Right cardiac atrium (tissue), 5 donors: ENCODE results near the gene MYO1F. TPM values are rescaled to one million over a fixed set of nuclear protein-coding genes. Genes with fewer than 3 reads are reported as not detected.

Source experiments
- ATAC-seq, 2 donors: fragments of 200-7000 bp; cut with Tn5 transposase; one replicate each; pipeline versions ENCODE4 v1.8.0 to v1.9.1; 2020; ENCODE audit warnings: moderate library complexity in 2 of 2, mild to moderate bottlenecking in 1 of 2
- DNase-seq, 3 donors: peaks; one replicate each; pipeline ENCODE4 v3.0.0-alpha.2; 2020
- H3K27ac ChIP-seq: one replicate; pipeline ENCODE4 v1.5.1; 2013; ENCODE audit warnings: mild to moderate bottlenecking, low read length, control low read depth, moderate library complexity
- H3K27me3 ChIP-seq: one replicate; pipeline ENCODE4 v1.6.1; 2013; ENCODE audit not compliant: control insufficient read depth, insufficient read depth
- H3K4me1 ChIP-seq: one replicate; pipeline ENCODE4 v1.6.1; 2013; ENCODE audit warnings: low read length; ENCODE audit not compliant: control insufficient read depth, insufficient read depth
- H3K4me3 ChIP-seq: one replicate; pipeline ENCODE4 v1.5.1; 2013; ENCODE audit warnings: low read length, control low read depth
- H3K9me3 ChIP-seq: one replicate; pipeline ENCODE4 v1.6.1; 2013; ENCODE audit warnings: low read length; ENCODE audit not compliant: control insufficient read depth
- WGBS: extraction: QIAGEN DNeasy Blood & Tissue Kit; methylation state at CpG from one replicate; pipeline ENCODE4 v1.1.7; 2013; 5-methylcytosine and 5-hydroxymethylcytosine counted together
- intact Hi-C, 4 donors: fragments of 100-400 bp; cut with DNase I; formaldehyde crosslinking; loops; one replicate each; pipeline versions ENCODE4 v1.11.0 to v1.14.0; 2022 to 2023
- polyA plus RNA-seq: library from polyadenylated mRNA; stranded (reverse); fragments of 200-250 nt; gene quantifications from one replicate; pipeline ENCODE4 v1.2.3, GENCODE V29; 2013
- total RNA-seq, 4 donors: library from RNA; stranded (reverse); fragmentation: NEBNext Ultra II Directional; extraction: Animal tissue kit (Norgen Biotek cat#: 25700); gene quantifications; one replicate each; pipeline ENCODE4 v1.2.1, GENCODE V29; 2021
- donor health status: healthy with polysubstance abuse.
- donor health status: DM: no; HTN: yes; CAD: no.
- donor health status: DM: no; HTN: no; CAD: no.
- donor health status: DM: no; HTN: yes; CAD: no; lungs with severe emphysema.
- donor health status: DM: yes; HTN: yes; CAD: no.

MYO1F gene
- total and polyA plus RNA-seq, 5 donors = 9.3 to 23.2 (median 11.6) TPM

DNA sequence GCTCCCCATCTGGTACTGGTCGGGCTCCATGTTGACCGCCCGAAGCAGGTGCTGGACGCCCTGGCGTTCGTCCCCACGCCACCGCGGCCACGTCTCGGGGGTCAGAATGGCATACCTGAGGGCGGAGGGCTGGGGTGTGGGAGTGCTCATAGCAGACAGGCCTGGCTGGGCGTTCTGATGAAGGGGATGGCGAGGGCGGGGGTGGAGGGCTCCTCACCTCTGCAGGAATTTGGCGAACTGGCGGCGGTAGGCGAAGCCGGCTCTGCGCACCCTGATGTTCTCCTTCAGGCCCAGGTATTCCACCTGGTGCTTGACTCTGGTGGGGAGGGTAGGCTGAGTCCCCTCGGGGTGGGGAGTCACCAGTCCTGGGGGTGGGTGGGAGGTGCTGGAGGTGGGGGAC is 41.0 kb downstream of the MYO1F start:
- no peaks in the 10 kb centered on the region for H3K4me1 ChIP-seq
- WGBS = 75% methylated on average over 22 of the region's 22 CpGs
- no peak overlapping the region for H3K4me3 ChIP-seq
- intact Hi-C loops = no loop called here
- H3K9me3 ChIP-seq = no peaks in the 10 kb centered on the region
- no peaks in the 10 kb centered on the region for H3K27me3 ChIP-seq
- H3K27ac ChIP-seq = no peak overlapping the region
- no peak for DNase-seq
- no peak for ATAC-seq

GRCh38 chr19:8532225-8532624 is 45.0 kb downstream of the MYO1F start:
- DNase-seq = no peak
- Histone ChIP-seq H3K9me3 (no peaks in the 10 kb centered on the region), H3K27ac (no peak overlapping the region), H3K4me1 (no peaks in the 10 kb centered on the region), H3K4me3 (no peak overlapping the region), H3K27me3 (no peaks in the 10 kb centered on the region)
- 75% methylated on average over 2 of the region's 2 CpGs for WGBS
- ATAC-seq = no peak
- intact Hi-C loops = no loop called here

DNA sequence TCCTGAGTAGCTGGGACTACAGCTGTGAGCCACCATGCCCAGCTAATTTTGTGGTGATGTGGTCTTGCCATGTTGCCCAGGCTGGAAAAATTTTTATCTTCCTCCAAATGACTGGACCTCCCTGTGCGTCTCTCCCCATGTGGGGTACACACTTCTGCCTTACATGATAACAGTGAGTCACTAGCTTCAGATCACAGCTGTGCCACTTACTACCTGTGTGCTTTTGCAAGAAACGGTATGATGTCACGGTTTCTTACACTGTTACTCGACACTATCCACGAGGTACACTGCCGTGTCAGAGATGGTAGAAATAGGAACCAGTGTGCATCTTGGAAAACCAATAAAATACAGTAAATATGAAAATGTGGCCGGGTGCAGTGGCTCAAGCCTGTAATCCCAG is 45.8 kb downstream of the MYO1F start:
- H3K9me3 ChIP-seq = no peaks in the 10 kb centered on the region
- H3K4me3 ChIP-seq = no peak overlapping the region
- DNase-seq = no peak
- ATAC-seq = no peak
- intact Hi-C loops = no loop called here
- no peaks in the 10 kb centered on the region for H3K27me3 ChIP-seq
- H3K27ac ChIP-seq = no peak overlapping the region
- WGBS = 81% methylated on average over 7 of the region's 7 CpGs
- peaks cover 2% of the 10 kb centered on the region for H3K4me1 ChIP-seq

- ATAC-seq = no peak
- Histone ChIP-seq H3K9me3 (no peaks in the 10 kb centered on the region), H3K27ac (no peak overlapping the region), H3K27me3 (no peaks in the 10 kb centered on the region), H3K4me3 (no peak overlapping the region), H3K4me1 (peaks cover 2% of the 10 kb centered on the region)
- intact Hi-C loops = no loop called here
- peak in 1 of 3 donors; percentile 67 for DNase-seq
- 91% methylated on average over 35 of the region's 35 CpGs for WGBS
These were observed 47.1 kb downstream of the MYO1F start for GRCh38 chr19:8530061-8530679.

DNA sequence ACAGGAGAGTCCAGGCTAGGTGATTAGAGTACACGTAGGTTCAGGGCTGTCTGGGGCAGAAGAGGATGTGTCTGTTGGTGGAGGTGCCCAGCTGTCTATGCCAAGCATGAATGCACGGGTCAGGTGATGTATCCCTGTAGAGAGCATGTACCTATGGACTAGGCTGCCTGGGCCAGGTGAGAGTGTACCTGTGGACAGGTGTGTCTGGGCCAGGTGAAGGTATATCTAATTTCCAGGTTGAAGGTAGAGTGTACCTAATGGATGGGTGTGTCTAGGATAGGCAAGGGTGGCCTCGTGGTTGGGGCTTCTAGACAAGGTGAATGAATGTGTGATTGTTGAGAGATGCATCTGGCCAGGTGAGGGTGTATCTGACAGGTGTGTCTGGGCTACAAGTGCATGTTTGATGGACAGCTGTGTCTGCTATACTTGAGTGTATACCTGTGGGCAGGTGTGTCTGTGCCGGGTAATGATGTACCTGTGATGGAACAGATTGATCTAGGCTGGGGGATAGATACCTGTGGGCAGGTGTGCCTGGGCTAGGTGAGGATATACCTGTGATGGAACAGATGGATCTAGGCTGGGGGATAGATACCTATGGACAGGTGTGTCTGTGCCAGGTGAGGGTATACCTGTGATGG is 47.8 kb downstream of the MYO1F start:
- 94% methylated on average over 4 of the region's 4 CpGs for WGBS
- no peak overlapping the region for H3K27ac ChIP-seq
- no peak for DNase-seq
- intact Hi-C loops = no loop called here
- H3K4me1 ChIP-seq = peaks cover 2% of the 10 kb centered on the region
- H3K4me3 ChIP-seq = no peak overlapping the region
- H3K27me3 ChIP-seq = no peaks in the 10 kb centered on the region
- no peak for ATAC-seq
- H3K9me3 ChIP-seq = no peaks in the 10 kb centered on the region

GRCh38 chr19:8528500-8528899 is 48.7 kb downstream of the MYO1F start:
- Histone ChIP-seq H3K4me1 (peaks cover 2% of the 10 kb centered on the region), H3K9me3 (no peaks in the 10 kb centered on the region), H3K27me3 (no peaks in the 10 kb centered on the region), H3K4me3 (no peak overlapping the region), H3K27ac (no peak overlapping the region)
- no peak for ATAC-seq
- 66% methylated on average over 4 of the region's 4 CpGs for WGBS
- DNase-seq = no peak
- intact Hi-C loops = no loop called here

- Histone ChIP-seq H3K4me3 (peak overlapping the region; percentile 50), H3K27ac (peak overlapping the region; percentile 55), H3K4me1 (peaks cover 2% of the 10 kb centered on the region), H3K27me3 (no peaks in the 10 kb centered on the region), H3K9me3 (no peaks in the 10 kb centered on the region)
- peak; percentile 92 to 97 (median 96) for DNase-seq
- ATAC-seq = peak; percentile 84 to 87
- intact Hi-C loops = no loop called here
- 17% methylated on average over 57 of the region's 57 CpGs for WGBS
These were observed 50.7 kb downstream of the MYO1F start for GRCh38 chr19:8526345-8527091.

DNA sequence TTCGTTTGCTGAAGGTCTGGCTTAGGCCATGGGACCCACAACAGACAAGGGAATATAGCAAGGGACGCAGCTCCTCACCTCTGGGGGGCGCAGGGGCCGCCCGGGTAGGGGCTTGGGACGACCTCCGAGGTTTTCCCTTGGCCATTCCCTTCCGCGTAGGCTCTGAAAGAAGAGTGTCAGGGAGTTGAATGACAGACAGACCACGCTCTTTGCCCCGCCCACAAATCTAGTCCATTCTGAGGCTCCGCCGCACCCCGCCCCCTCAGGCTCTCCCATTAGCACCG is 51.9 kb downstream of the MYO1F start:
- 14% methylated on average over 15 of the region's 15 CpGs for WGBS
- no peaks in the 10 kb centered on the region for H3K27me3 ChIP-seq
- no peaks in the 10 kb centered on the region for H3K9me3 ChIP-seq
- H3K27ac ChIP-seq = peak overlapping the region; percentile 43
- peaks cover 2% of the 10 kb centered on the region for H3K4me1 ChIP-seq
- no peak for DNase-seq
- peak overlapping the region; percentile 11 for H3K4me3 ChIP-seq
- intact Hi-C loops = no loop called here
- no peak for ATAC-seq

DNA sequence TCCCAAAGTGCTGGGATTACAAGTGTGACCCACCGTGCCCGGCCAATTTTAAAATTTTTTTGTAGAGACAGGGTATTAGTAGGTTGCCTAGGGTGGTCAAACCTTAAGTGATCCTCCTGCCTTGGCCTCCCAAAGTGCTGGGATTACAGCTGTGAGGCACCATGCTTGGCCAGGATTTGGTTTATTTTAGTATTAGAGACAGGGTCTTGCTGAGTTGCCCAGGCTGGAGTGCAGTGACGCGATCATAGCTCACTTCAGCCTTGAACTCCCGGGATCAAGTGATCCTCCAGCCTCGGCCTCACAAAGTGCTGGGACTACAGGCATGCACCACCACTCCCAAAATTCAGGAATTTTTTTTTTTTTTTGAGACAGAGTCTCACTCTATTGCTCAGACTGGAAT is 57.9 kb downstream of the MYO1F start:
- intact Hi-C loops = no loop called here
- Histone ChIP-seq H3K27me3 (no peaks in the 10 kb centered on the region), H3K4me1 (peaks cover 6% of the 10 kb centered on the region), H3K27ac (no peak overlapping the region), H3K4me3 (no peak overlapping the region), H3K9me3 (no peaks in the 10 kb centered on the region)
- DNase-seq (no peak), ATAC-seq (no peak)
- 95% methylated on average over 6 of the region's 6 CpGs for WGBS

DNA sequence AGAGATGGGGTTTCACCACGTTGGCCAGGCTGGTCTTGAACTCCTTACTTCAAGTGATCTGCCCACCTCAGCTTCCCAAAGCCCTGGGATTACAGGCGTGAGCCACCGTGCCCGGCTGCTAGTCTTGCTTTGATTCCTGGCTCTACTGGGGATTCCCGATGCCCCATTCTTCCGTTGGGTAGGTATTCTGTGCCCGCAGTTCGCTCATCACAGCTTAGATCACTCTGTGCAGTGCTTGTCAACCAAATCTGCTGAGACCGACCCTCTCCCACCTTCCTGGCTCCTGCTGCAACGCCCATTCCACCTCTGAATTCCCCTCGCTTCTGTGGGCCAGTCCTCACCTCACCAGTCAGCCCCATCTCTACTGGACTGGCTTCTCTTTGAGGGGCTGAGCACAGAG is 58.7 kb downstream of the MYO1F start:
- Histone ChIP-seq H3K27ac (no peak overlapping the region), H3K4me3 (no peak overlapping the region), H3K4me1 (peaks cover 6% of the 10 kb centered on the region), H3K27me3 (no peaks in the 10 kb centered on the region), H3K9me3 (no peaks in the 10 kb centered on the region)
- no peak for ATAC-seq
- no peak for DNase-seq
- intact Hi-C loops = no loop called here
- 88% methylated on average over 11 of the region's 11 CpGs for WGBS

- WGBS = 38% methylated on average over 10 of the region's 10 CpGs
- intact Hi-C loops = no loop called here
- H3K4me1 ChIP-seq = peaks cover 13% of the 10 kb centered on the region
- H3K4me3 ChIP-seq = no peak overlapping the region
- H3K27me3 ChIP-seq = no peaks in the 10 kb centered on the region
- DNase-seq (no peak), ATAC-seq (no peak)
- peak overlapping the region; percentile 47 for H3K27ac ChIP-seq
- no peaks in the 10 kb centered on the region for H3K9me3 ChIP-seq
These were observed 59.4 kb downstream of the MYO1F start for GRCh38 chr19:8517551-8518442.
